IMR-90 (cell line): ENCODE measurements around the gene SFSWAP. TPM values are rescaled to one million over a fixed set of nuclear protein-coding genes. Genes with fewer than 3 reads are reported as not detected.
A peak's percentile ranks its signal among the peaks of the same experiment; 100 is the strongest.

Source experiments
- ATAC-seq: fragments of 200-7000 bp; cut with Tn5 transposase; 2 replicates; pipeline ENCODE4 v1.9.1; 2020; ENCODE audit warnings: low read depth, mild to moderate bottlenecking, moderate library complexity
- BruUV-seq: library from RNA; stranded (reverse); fragments of 400-500 nt; replicated peaks from 2 replicates; lab custom pipeline; 2021; lab: Mats Ljungman, UMichigan
- CTCF ChIA-PET: fragments of 300-600 bp; formaldehyde crosslinking; extraction: SDS; loops from one replicate; lab custom pipeline; 2021; ENCODE audit warnings: antibody characterized with exemption; lab: Yijun Ruan, JAX
- POLR2A ChIA-PET: fragments of 300-600 bp; sonication (Branson Sonifier 250); formaldehyde crosslinking; loops from one replicate; lab custom pipeline; 2022; ENCODE audit warnings: antibody characterized with exemption; ENCODE audit not compliant: unreplicated experiment; lab: Charles Lee
- DNase-seq: peaks from one replicate; pipeline ENCODE4 v3.0.0; 2013
- H2AFZ ChIP-seq: replicated peaks from 2 replicates; pipeline ENCODE3; 2013; ENCODE audit warnings: low read length, mild to moderate bottlenecking; ENCODE audit not compliant: poor library complexity
- H2AK5ac ChIP-seq: 2 replicates; pipeline ENCODE4 v1.6.1; 2013; ENCODE audit warnings: low read depth, low read length, inconsistent platforms
- H2AK9ac ChIP-seq: replicated peaks from 2 replicates; pipeline ENCODE3; 2013; ENCODE audit warnings: mild to moderate bottlenecking, low read depth, low read length, moderate library complexity; ENCODE audit not compliant: poor library complexity
- H2BK120ac ChIP-seq: 2 replicates; pipeline ENCODE4 v1.6.1; 2013; ENCODE audit warnings: low read depth, low read length, inconsistent platforms
- H2BK15ac ChIP-seq: 3 replicates; pipeline ENCODE4 v1.6.1; 2013; ENCODE audit warnings: low read depth, low read length, inconsistent platforms
- H2BK20ac ChIP-seq: 2 replicates; pipeline ENCODE4 v1.6.1; 2013; ENCODE audit warnings: low read depth, mild to moderate bottlenecking, inconsistent platforms, low read length, moderate library complexity
- H2BK5ac ChIP-seq: 2 replicates; pipeline ENCODE4 v1.6.1; 2013; ENCODE audit warnings: mild to moderate bottlenecking, low read depth, low read length, inconsistent platforms; ENCODE audit not compliant: poor library complexity, severe bottlenecking
- H3K14ac ChIP-seq: replicated peaks from 2 replicates; pipeline ENCODE4 v1.6.1; 2013; ENCODE audit warnings: low read depth, low read length, inconsistent platforms
- H3K18ac ChIP-seq: 2 replicates; pipeline ENCODE4 v1.6.1; 2013; ENCODE audit warnings: low read depth, low read length, control low read depth
- H3K23ac ChIP-seq: 2 replicates; pipeline ENCODE4 v1.6.1; 2013; ENCODE audit warnings: low read depth, low read length, inconsistent platforms
- H3K27ac ChIP-seq: 2 replicates; pipeline ENCODE4 v1.5.1; 2013; ENCODE audit warnings: mild to moderate bottlenecking, control low read depth, low read length; ENCODE audit not compliant: insufficient read depth
- H3K27me3 ChIP-seq: 2 replicates; pipeline ENCODE4 v1.6.1; 2013; ENCODE audit warnings: low read length; ENCODE audit not compliant: control insufficient read depth, insufficient read depth
- H3K36me3 ChIP-seq: 2 replicates; pipeline ENCODE4 v1.6.1; 2013; ENCODE audit warnings: low read length, mixed read lengths; ENCODE audit not compliant: control insufficient read depth, insufficient read depth
- H3K4ac ChIP-seq: 2 replicates; pipeline ENCODE4 v1.6.1; 2013; ENCODE audit warnings: low read depth, low read length, inconsistent platforms
- H3K4me1 ChIP-seq: 2 replicates; pipeline ENCODE4 v1.6.1; 2013; ENCODE audit warnings: low read length, mixed read lengths; ENCODE audit not compliant: control insufficient read depth, insufficient read depth
- H3K4me2 ChIP-seq: 2 replicates; pipeline ENCODE4 v1.6.1; 2013; ENCODE audit warnings: low read depth, mild to moderate bottlenecking, control low read depth, low read length, moderate library complexity
- H3K4me3 ChIP-seq: 2 replicates; pipeline ENCODE4 v1.5.1; 2013; ENCODE audit warnings: low read depth, mild to moderate bottlenecking, control low read depth, low read length, moderate library complexity; ENCODE audit not compliant: insufficient read depth
- H3K56ac ChIP-seq: 2 replicates; pipeline ENCODE4 v1.6.1; 2013; ENCODE audit warnings: low read length, inconsistent platforms; ENCODE audit not compliant: insufficient read depth; ENCODE audit errors: extremely low read depth
- H3K79me1 ChIP-seq, 2 experiments: 2 replicates each; pipeline ENCODE4 v1.6.1; 2013; ENCODE audit warnings: low read length in 2 of 2, inconsistent platforms in 1 of 2, low read depth in 1 of 2
- H3K9ac ChIP-seq: 2 replicates; pipeline ENCODE4 v1.6.1; 2013; ENCODE audit warnings: low read depth, low read length, control low read depth
- H3K9me1 ChIP-seq: 2 replicates; pipeline ENCODE4 v1.6.1; 2013; ENCODE audit warnings: low read length, inconsistent platforms; ENCODE audit not compliant: insufficient read depth
- H3K9me3 ChIP-seq: 2 replicates; pipeline ENCODE4 v1.6.1; 2013; ENCODE audit warnings: low read length; ENCODE audit not compliant: control insufficient read depth, insufficient read depth
- H4K20me1 ChIP-seq: 2 replicates; pipeline ENCODE4 v1.6.1; 2013; ENCODE audit warnings: low read length, inconsistent platforms; ENCODE audit not compliant: insufficient read depth
- H4K5ac ChIP-seq: 2 replicates; pipeline ENCODE4 v1.6.1; 2013; ENCODE audit warnings: mild to moderate bottlenecking, low read depth, low read length, control low read depth
- H4K8ac ChIP-seq, 2 experiments: 2 replicates each; pipeline ENCODE4 v1.6.1; 2013; ENCODE audit warnings: low read depth in 2 of 2, low read length in 2 of 2, control low read depth in 1 of 2, inconsistent platforms in 1 of 2
- H4K91ac ChIP-seq: 2 replicates; pipeline ENCODE4 v1.6.1; 2013; ENCODE audit warnings: low read depth, low read length, inconsistent platforms; ENCODE audit not compliant: insufficient read depth
- NFE2L2 ChIP-seq: fragments of 150-350 bp; IDR thresholded peaks from 2 replicates; pipeline ENCODE4 v1.6.1; 2016; ENCODE audit warnings: low read depth, mild to moderate bottlenecking, low read length
- WGBS, 2 experiments: methylation state at CpG; one replicate each; pipeline versions ENCODE4 v1.1.5 to v1.1.7; 2013; ENCODE audit warnings: missing lambda C conversion rate in 2 of 2; ENCODE audit not compliant: insufficient read length in 1 of 2; ENCODE audit errors: extremely low coverage in 2 of 2; 5-methylcytosine and 5-hydroxymethylcytosine counted together
- dilution Hi-C: fragments of 300-500 bp; cut with HindIII; formaldehyde crosslinking; loops from one replicate; pipeline ENCODE4 v1.14.3; 2018; ENCODE audit warnings: low sequenced_read_pairs; ENCODE audit not compliant: unreplicated experiment
- in situ Hi-C: fragments of 300-500 bp; cut with MboI; formaldehyde crosslinking; loops from 3 replicates; pipeline ENCODE4 v1.14.3; 2019; ENCODE audit warnings: low sequenced_read_pairs, inconsistent platforms, mixed read lengths
- intact Hi-C: fragments of 100-400 bp; cut with micrococcal nuclease; formaldehyde crosslinking; loops from 2 replicates; pipeline ENCODE4 v1.10.0; 2022
- polyA plus RNA-seq, 3 experiments: library from polyadenylated mRNA; depleted of rRNA; stranded (reverse); fragments of >200 nt; gene quantifications; 2 replicates each; pipeline ENCODE4 v1.2.3, GENCODE V29; 2012; ENCODE audit warnings: low replicate concordance in 1 of 3
- total RNA-seq: library from RNA; depleted of rRNA; stranded (reverse); fragments of >200 nt; gene quantifications from 2 replicates; pipeline ENCODE4 v1.2.3, GENCODE V29; 2012

The SFSWAP gene
- total and polyA plus RNA-seq, 2 of the 4 experiments (the other 2 are of a cell fraction), result 19.7 to 22.4 TPM

- Histone ChIP-seq H2AK5ac (no peak overlapping the region), H3K4me2 (no peak overlapping the region), H3K27me3 (no peaks in the 10 kb centered on the region), H3K14ac (no peak overlapping the region), H3K36me3 (peaks cover 63% of the 10 kb centered on the region), H3K9ac (no peak overlapping the region), H4K20me1 (0 out of 2 replicates have a peak, but pooled peaks cover 1% of the 10 kb centered on the region), H4K91ac (no peak overlapping the region), H2AFZ (peak overlapping the region; percentile 28), H3K9me1 (no peaks in the 10 kb centered on the region), H3K4me3 (no peak overlapping the region), H3K27ac (no peak overlapping the region), H2AK9ac (no peak overlapping the region), H2BK20ac (no peak overlapping the region), H2BK5ac (no peak overlapping the region), H3K18ac (no peak overlapping the region), H2BK15ac (no peak overlapping the region), H3K4me1 (no peaks in the 10 kb centered on the region), H4K8ac (no peak overlapping the region), H3K23ac (no peak overlapping the region), H2BK120ac (no peak overlapping the region), H3K79me1 (peaks cover 7 to 12% of the 10 kb centered on the region in 2 experiments; a peak in 3 of 4 replicates), H4K5ac (no peak overlapping the region), H3K4ac (no peak overlapping the region), H3K56ac (no peak overlapping the region), H3K9me3 (no peaks in the 10 kb centered on the region)
- ChIA-PET CTCF (no interaction called here), POLR2A (no interaction called here)
- no TSS peak for BruUV-seq
- in situ Hi-C loops (no loop called here), intact Hi-C loops (loop anchor here (2.0 kb wide), 1 partner anchor 32 kb away; no protein-coding TSS in a partner anchor), dilution Hi-C loops (no loop called here)
- ATAC-seq (no peak), DNase-seq (no peak)
- TF ChIP-seq NFE2L2, result no peak
- 99% methylated on average over 17 of the region's 18 CpGs; no CpG with 5 or more reads in 1 of the 2 experiments for WGBS, 2 experiments
Measured at GRCh38 chr12:131756441-131756840, 45.6 kb downstream of the SFSWAP start.
